ENCODE data around the gene CCS. TPM values are rescaled to one million over a fixed set of nuclear protein-coding genes. Genes with fewer than 3 reads are reported as not detected.

Gene CCS
- 20.1 and 21.4 TPM in 2 replicates for total RNA-seq (2012; rRNA removed)
- 53.0 and 54.6 TPM in 2 replicates for polyA plus RNA-seq (2012; rRNA removed)
- 33.9 and 50.0 TPM in 2 replicates for polyA plus RNA-seq (2012; cell fraction: cytosol; rRNA removed)
- polyA plus RNA-seq (2012; cell fraction: nucleus; rRNA removed; ENCODE audit: low replicate concordance) = 401 and 499 TPM in 2 replicates
- Bru-seq, nascent RNA = percentile 67 among the genes with signal in this experiment
- percentile 85 among the genes with signal in this experiment for BruChase-seq, experiment 1, labeled RNA remaining after a 6-hour chase
- BruChase-seq, experiment 2, labeled RNA remaining after a 2-hour chase = percentile 79 among the genes with signal in this experiment
- long read RNA-seq, transcript CCS-205 (7 exons, 1,196 nt) = minor isoform, 6 of 47 reads
- long read RNA-seq, transcript CCS-208 (8 exons, 1,430 nt) = major isoform, 18 of 47 reads
- long read RNA-seq, partial matches to known transcripts = 12 of 47 reads
- long read RNA-seq, other reads (novel, unspliced or antisense) = 11 of 47 reads

- intact Hi-C loops (cut with micrococcal nuclease) = no loop called here
- TF ChIP-seq, protein P1, sequence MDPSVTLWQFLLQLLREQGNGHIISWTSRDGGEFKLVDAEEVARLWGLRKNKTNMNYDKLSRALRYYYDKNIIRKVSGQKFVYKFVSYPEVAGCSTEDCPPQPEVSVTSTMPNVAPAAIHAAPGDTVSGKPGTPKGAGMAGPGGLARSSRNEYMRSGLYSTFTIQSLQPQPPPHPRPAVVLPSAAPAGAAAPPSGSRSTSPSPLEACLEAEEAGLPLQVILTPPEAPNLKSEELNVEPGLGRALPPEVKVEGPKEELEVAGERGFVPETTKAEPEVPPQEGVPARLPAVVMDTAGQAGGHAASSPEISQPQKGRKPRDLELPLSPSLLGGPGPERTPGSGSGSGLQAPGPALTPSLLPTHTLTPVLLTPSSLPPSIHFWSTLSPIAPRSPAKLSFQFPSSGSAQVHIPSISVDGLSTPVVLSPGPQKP (IDR thresholded peaks at IDR 0.05; ENCODE audit: borderline replicate concordance, low read depth, low read length) = no peak
- TF ChIP-seq POLR2A (IDR thresholded peaks at IDR 0.05; ENCODE audit: low read depth, low read length) = peak; percentile 90
- no peak for TF ChIP-seq CEBPB (IDR thresholded peaks at IDR 0.05; ENCODE audit: low read depth, low read length)
- TF ChIP-seq, protein P2, sequence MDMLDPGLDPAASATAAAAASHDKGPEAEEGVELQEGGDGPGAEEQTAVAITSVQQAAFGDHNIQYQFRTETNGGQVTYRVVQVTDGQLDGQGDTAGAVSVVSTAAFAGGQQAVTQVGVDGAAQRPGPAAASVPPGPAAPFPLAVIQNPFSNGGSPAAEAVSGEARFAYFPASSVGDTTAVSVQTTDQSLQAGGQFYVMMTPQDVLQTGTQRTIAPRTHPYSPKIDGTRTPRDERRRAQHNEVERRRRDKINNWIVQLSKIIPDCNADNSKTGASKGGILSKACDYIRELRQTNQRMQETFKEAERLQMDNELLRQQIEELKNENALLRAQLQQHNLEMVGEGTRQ (IDR thresholded peaks at IDR 0.05; ENCODE audit: low read depth, low read length) = peak; percentile 19; the same call in 1 of the 2 replicates
- TF ChIP-seq NFE2L2 (IDR thresholded peaks at IDR 0.05; ENCODE audit: low read depth, low read length) = no peak
- TF ChIP-seq MXI1 (IDR thresholded peaks at IDR 0.05; ENCODE audit: borderline replicate concordance, low read depth, low read length) = no peak; the same call in 1 of the 2 replicates
- no peak for TF ChIP-seq RFX5 (IDR thresholded peaks at IDR 0.05; ENCODE audit: low read depth, low read length)
- TF ChIP-seq MAFK (IDR thresholded peaks at IDR 0.05; ENCODE audit: low read depth, low read length) = no peak
- TF ChIP-seq RAD21 (IDR thresholded peaks at IDR 0.05; ENCODE audit: low read length) = peak; percentile 42
- TF ChIP-seq RCOR1 (IDR thresholded peaks at IDR 0.05; ENCODE audit: insufficient replicate concordance, low read length) = no peak
- no peak for TF ChIP-seq CHD1 (IDR thresholded peaks at IDR 0.05; ENCODE audit: low read depth, low read length)
Measured at GRCh38 chr11:66592457-66593302, at the start of gene CCS, which contains the start of gene CCDC87. Gene CCS (plus strand): TSS chr11:66593185. CDS start chr11:66593262, 77 bp downstream. Gene CCDC87 (minus strand): TSS chr11:66593063. CDS start chr11:66593015, 48 bp downstream.

More at GRCh38 chr11:66592457-66593302, at the start of gene CCS, which contains the start of gene CCDC87:
- peak; percentile 92 for DNase-seq
- H3K9me3 ChIP-seq (ENCODE audit: control insufficient read depth, insufficient read depth, low read length) = no peaks in the 10 kb centered on the region
- H3K4me2 ChIP-seq (ENCODE audit: low read depth, low read length) = peak within 1 kb of the TSS; percentile 89
- peak within 1 kb of the TSS; percentile 93 for H3K9ac ChIP-seq (ENCODE audit: low read depth, low read length)
- H2BK15ac ChIP-seq (ENCODE audit: low read depth, low read length) = peak within 1 kb of the TSS; percentile 18; the same call in 1 of the 3 replicates
- H3K4me3 ChIP-seq (ENCODE audit: insufficient read depth, low read depth, low read length) = peak within 1 kb of the TSS; percentile 71
- dilution Hi-C loops (cut with HindIII; ENCODE audit: low sequenced_read_pairs, unreplicated experiment) (no loop called here), in situ Hi-C loops (cut with MboI; ENCODE audit: low sequenced_read_pairs) (no loop called here)
- peak; percentile 99 for ATAC-seq (ENCODE audit: low read depth)
- peak within 1 kb of the TSS; percentile 75 for H4K91ac ChIP-seq (ENCODE audit: insufficient read depth, low read depth, low read length)
- H3K27me3 ChIP-seq (ENCODE audit: control insufficient read depth, insufficient read depth, low read length) = no peaks in the 10 kb centered on the region
- H3K18ac ChIP-seq (ENCODE audit: low read depth, low read length) = peak within 1 kb of the TSS; percentile 25; the same call in 1 of the 2 replicates
- peak within 1 kb of the TSS; percentile 71 to 96 for H4K8ac ChIP-seq (ENCODE audit: low read depth in 2 of 2, low read length in 2 of 2)
- POLR2A ChIA-PET (ENCODE audit: unreplicated experiment) = interaction anchor here (0.7 kb wide), 1 partner anchor 112 kb away, joined by 3 read pairs; the partner anchor contains the start of gene DPP3
- WGBS, 2 experiments (ENCODE audit: extremely low coverage in 2 of 2, insufficient read length in 1 of 2) = 39% methylated on average over 29 of the region's 68 CpGs; no CpG with 5 or more reads in 1 of the 2 experiments
- peak within 1 kb of the TSS; percentile 75 for H2BK5ac ChIP-seq (ENCODE audit: low read depth, low read length, poor library complexity, severe bottlenecking)
- H3K23ac ChIP-seq (ENCODE audit: low read depth, low read length) = peak within 1 kb of the TSS; percentile 87; the same call in 1 of the 2 replicates
- H4K20me1 ChIP-seq (ENCODE audit: insufficient read depth, low read length) = no peaks in the 10 kb centered on the region
- H2BK20ac ChIP-seq (ENCODE audit: low read depth, low read length) = no peak within 1 kb of the TSS
- peak within 1 kb of the TSS; percentile 99 for H2AFZ ChIP-seq (replicated peaks; ENCODE audit: low read length, poor library complexity)
- peaks cover 2% of the 10 kb centered on the region; the same call in 1 of the 2 replicates for H3K36me3 ChIP-seq (ENCODE audit: control insufficient read depth, insufficient read depth, low read length)
- H2AK9ac ChIP-seq (replicated peaks; ENCODE audit: low read depth, low read length, poor library complexity) = peak within 1 kb of the TSS; percentile 90
- H3K79me1 ChIP-seq (ENCODE audit: low read depth in 1 of 2, low read length in 2 of 2) = peaks cover 23 to 35% of the 10 kb centered on the region in 2 experiments
- peaks cover 11% of the 10 kb centered on the region for H3K4me1 ChIP-seq (ENCODE audit: control insufficient read depth, insufficient read depth, low read length)
- H3K14ac ChIP-seq (replicated peaks; ENCODE audit: low read depth, low read length) = peak within 1 kb of the TSS; percentile 95
- H4K5ac ChIP-seq (ENCODE audit: low read depth, low read length) = peak within 1 kb of the TSS; percentile 58
- BruUV-seq (replicated peaks) = no TSS peak
- peak within 1 kb of the TSS; percentile 90 for H3K4ac ChIP-seq (ENCODE audit: low read depth, low read length)
- CTCF ChIA-PET = interaction anchor here (0.9 to 1.1 kb wide), 3 partner anchors 13 to 45 kb away, joined by 3 to 5 read pairs (median 5); no protein-coding TSS in a partner anchor
- peak within 1 kb of the TSS; percentile 85 for H3K27ac ChIP-seq (ENCODE audit: insufficient read depth, low read length)
- H2AK5ac ChIP-seq (ENCODE audit: low read depth, low read length) = peak within 1 kb of the TSS; percentile 46
- H2BK120ac ChIP-seq (ENCODE audit: low read depth, low read length) = peak within 1 kb of the TSS; percentile 20; the same call in 1 of the 2 replicates
- peak within 1 kb of the TSS; percentile 79 for H3K56ac ChIP-seq (ENCODE audit: extremely low read depth, insufficient read depth, low read length)
- peaks cover 19% of the 10 kb centered on the region for H3K9me1 ChIP-seq (ENCODE audit: insufficient read depth, low read length)

Data from IMR-90 (cell line).